PC-9 (cell line): ENCODE results near the gene SACM1L.

Experiments
- CTCF ChIP-seq: fragments of 200-600 bp; sonication (generic); conservative IDR thresholded peaks from 2 replicates; pipeline ENCODE4 v1.6.1; 2017; ENCODE audit warnings: mixed run types, antibody characterized with exemption, mild to moderate bottlenecking, moderate library complexity
- EZH2 ChIP-seq: fragments of 200-600 bp; sonication (generic); IDR thresholded peaks from 2 replicates; pipeline ENCODE4 v1.8.0; 2017; ENCODE audit warnings: antibody characterized with exemption, low read depth

DNA sequence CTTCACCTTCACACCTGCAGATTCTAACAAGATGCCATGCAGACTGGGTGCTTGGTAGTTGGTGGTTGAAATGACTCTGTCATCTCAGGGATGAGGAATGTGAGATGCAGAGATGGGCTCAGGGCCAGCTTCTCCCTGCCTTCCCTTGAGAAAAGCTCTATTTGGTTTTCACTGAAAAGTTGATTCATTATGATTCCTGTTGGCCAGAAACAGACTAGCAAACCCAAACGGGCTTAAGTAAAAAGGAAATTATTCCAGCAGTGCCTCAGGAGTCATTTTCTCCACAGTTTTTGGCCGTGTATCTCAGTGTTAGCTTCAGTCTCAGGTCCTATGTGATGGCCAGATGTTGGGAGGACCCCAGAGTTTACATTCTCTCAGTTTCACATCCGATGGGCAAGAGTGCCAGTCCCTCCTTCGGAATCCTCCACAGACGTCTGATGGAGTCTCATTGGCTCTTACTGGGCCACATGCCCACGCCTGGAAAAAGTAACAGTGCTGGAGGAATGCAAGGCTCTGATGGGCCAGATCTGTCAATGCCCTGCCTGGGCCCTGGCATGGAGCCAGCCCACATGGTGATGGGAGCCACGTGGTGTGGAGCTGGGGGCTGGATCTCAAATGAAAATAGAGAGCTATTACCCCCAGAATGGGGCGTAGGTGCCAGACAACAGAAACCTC lies 22.3 kb upstream of the SACM1L start:
- TF ChIP-seq CTCF, result no peak
- TF ChIP-seq EZH2, result no peak
